Measurements from ENCODE around the gene STXBP3.

Gene STXBP3

DNA sequence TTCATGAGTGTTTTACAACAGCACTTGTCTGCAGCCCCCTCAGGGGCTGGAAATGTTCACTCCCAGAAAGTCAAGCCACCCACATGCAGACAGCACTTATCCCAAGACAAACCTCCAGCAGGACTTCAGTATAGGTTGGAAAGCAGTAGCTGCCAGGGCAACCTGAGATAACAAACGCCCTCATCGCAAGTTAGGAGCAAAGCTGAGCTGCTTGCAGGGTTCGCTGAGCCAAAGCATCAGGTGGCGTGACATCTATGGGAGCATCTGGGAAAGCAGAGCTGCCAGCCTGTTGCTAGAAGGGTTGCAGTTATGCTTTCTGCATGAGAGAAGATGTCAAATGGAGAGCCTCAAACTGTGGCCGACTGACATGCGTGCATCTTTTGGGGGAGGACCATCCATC, 4.2 kb upstream of the STXBP3 start:
- H3K4me3 ChIP-seq (ENCODE audit: low read depth, low read length): no peak overlapping the region
- no peaks in the 10 kb centered on the region for H3K36me3 ChIP-seq (ENCODE audit: control insufficient read depth, insufficient read depth, low read length)
- no peak overlapping the region for H3K27ac ChIP-seq (ENCODE audit: low read depth, low read length)
- no peak overlapping the region for H3K9ac ChIP-seq (ENCODE audit: low read length)
- H3K4me1 ChIP-seq (ENCODE audit: control insufficient read depth, insufficient read depth, low read length): no peaks in the 10 kb centered on the region
- H3K9me3 ChIP-seq (ENCODE audit: control insufficient read depth, insufficient read depth, low read depth, low read length): no peaks in the 10 kb centered on the region
- H3K27me3 ChIP-seq (ENCODE audit: control insufficient read depth, insufficient read depth, low read length): 0 out of 2 replicates have a peak, but pooled peaks cover 2% of the 10 kb centered on the region

DNA sequence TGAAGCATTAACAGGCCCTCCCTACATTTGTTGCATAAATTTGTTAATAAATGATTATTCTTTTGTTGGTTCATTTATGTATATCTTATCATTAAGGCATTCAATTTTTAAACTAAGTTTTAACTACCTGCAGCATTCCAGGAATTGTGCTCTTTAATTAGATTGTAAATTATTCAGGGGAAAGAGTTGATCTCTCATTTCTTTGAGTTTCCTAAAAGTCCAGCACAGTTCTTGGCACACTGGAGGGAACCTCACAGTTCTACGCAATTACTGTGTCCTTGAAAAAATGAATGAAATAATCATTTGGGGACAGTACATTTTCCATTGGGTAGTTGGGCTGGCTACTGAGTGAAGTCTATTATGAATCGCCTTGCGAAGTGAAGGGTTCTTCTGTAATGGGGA, 493 bp upstream of the STXBP3 start:
- Histone ChIP-seq H3K4me1 (ENCODE audit: control insufficient read depth, insufficient read depth, low read length) (no peaks in the 10 kb centered on the region), H3K9ac (ENCODE audit: low read length) (no peak overlapping the region), H3K4me3 (ENCODE audit: low read depth, low read length) (0 out of 2 replicates have a peak overlapping the region, but pooled peaks have one; percentile 6), H3K27me3 (ENCODE audit: control insufficient read depth, insufficient read depth, low read length) (0 out of 2 replicates have a peak, but pooled peaks cover 2% of the 10 kb centered on the region), H3K36me3 (ENCODE audit: control insufficient read depth, insufficient read depth, low read length) (peaks cover 2% of the 10 kb centered on the region; the same call in 1 of the 2 replicates), H3K9me3 (ENCODE audit: control insufficient read depth, insufficient read depth, low read depth, low read length) (no peaks in the 10 kb centered on the region), H3K27ac (ENCODE audit: low read depth, low read length) (no peak overlapping the region)

DNA sequence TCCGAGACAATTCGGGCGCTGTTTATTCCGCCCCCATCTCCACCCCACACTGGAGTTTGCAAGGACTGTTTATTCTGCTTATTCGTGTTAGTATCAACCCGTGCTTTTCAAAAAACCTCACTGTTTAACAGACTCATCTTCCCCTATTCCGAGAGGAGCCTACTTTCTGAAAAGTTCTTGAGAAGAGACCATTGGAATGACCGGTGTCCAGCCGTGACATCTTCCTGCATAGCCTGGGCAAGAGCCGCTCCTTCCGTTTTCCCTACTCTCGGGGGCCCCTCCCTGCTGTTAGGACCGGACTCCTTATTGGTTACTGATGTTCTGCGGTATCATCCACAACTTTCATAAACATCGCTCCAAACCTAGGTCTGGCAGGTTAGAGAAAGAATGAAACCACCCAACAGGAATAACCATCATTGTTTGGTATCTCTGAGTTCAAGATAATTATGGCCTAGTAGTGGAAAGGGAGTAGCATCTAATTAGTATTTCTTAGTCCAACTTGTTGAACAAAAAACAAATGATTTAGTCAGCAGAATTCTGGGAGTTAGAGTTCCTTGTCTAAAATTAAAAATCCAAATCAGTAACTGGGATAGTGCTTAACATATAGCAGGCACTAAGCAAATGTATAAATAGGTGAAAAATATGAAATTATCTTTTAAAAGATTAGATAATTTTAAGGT, 837 bp downstream of the STXBP3 start:
- peak overlapping the region; percentile 86 for H3K4me3 ChIP-seq (ENCODE audit: low read depth, low read length)
- peaks cover 6% of the 10 kb centered on the region; the same call in 1 of the 2 replicates for H3K36me3 ChIP-seq (ENCODE audit: control insufficient read depth, insufficient read depth, low read length)
- H3K9me3 ChIP-seq (ENCODE audit: control insufficient read depth, insufficient read depth, low read depth, low read length): no peaks in the 10 kb centered on the region
- H3K9ac ChIP-seq (ENCODE audit: low read length): peak overlapping the region; percentile 90
- 0 out of 2 replicates have a peak, but pooled peaks cover 2% of the 10 kb centered on the region for H3K27me3 ChIP-seq (ENCODE audit: control insufficient read depth, insufficient read depth, low read length)
- H3K4me1 ChIP-seq (ENCODE audit: control insufficient read depth, insufficient read depth, low read length): no peaks in the 10 kb centered on the region
- peak overlapping the region; percentile 73 for H3K27ac ChIP-seq (ENCODE audit: low read depth, low read length)

DNA sequence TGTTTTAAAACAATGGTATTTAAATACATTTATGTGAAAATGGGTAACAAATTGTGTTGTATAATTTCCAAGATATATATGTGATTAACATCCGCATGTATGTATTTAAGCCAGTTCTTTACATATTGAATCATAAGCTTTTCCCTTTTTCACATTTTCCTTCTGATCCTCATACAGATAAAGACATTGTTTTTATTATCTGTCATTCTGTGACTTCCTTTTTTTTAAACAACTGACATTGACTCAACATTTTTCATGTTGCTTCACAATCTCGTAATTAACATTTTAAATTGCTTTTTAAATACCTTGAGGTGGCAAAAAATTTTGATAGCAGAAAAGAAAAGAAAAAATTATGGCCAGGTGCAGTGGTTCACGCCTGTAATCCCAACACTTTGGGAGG, 1.4 kb downstream of the STXBP3 start:
- Histone ChIP-seq H3K9ac (ENCODE audit: low read length) (no peak overlapping the region), H3K27ac (ENCODE audit: low read depth, low read length) (no peak overlapping the region), H3K9me3 (ENCODE audit: control insufficient read depth, insufficient read depth, low read depth, low read length) (no peaks in the 10 kb centered on the region), H3K36me3 (ENCODE audit: control insufficient read depth, insufficient read depth, low read length) (peaks cover 7% of the 10 kb centered on the region; the same call in 1 of the 2 replicates), H3K4me3 (ENCODE audit: low read depth, low read length) (peak overlapping the region; percentile 86), H3K27me3 (ENCODE audit: control insufficient read depth, insufficient read depth, low read length) (0 out of 2 replicates have a peak, but pooled peaks cover 2% of the 10 kb centered on the region), H3K4me1 (ENCODE audit: control insufficient read depth, insufficient read depth, low read length) (no peaks in the 10 kb centered on the region)

DNA sequence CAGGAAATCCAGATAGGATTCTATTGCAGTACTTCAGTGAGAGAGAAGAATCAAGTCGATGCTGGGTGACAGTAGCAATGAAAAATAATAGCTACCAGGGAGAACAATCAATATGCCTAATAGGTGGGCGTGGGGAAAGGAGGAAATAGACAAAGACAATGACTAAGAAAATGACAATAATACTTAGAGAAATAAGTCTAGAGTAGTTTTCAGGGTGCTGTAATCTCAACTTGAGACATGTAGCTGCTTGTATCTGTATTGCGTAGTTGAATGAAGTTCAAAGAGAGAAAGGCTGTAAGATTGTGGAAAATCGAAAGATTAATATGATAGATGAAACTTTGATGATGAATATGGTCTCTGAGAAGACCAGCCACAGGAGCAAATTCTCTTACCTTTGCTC, 2.6 kb downstream of the STXBP3 start:
- Histone ChIP-seq H3K27me3 (ENCODE audit: control insufficient read depth, insufficient read depth, low read length) (0 out of 2 replicates have a peak, but pooled peaks cover 2% of the 10 kb centered on the region), H3K4me3 (ENCODE audit: low read depth, low read length) (no peak overlapping the region)

DNA sequence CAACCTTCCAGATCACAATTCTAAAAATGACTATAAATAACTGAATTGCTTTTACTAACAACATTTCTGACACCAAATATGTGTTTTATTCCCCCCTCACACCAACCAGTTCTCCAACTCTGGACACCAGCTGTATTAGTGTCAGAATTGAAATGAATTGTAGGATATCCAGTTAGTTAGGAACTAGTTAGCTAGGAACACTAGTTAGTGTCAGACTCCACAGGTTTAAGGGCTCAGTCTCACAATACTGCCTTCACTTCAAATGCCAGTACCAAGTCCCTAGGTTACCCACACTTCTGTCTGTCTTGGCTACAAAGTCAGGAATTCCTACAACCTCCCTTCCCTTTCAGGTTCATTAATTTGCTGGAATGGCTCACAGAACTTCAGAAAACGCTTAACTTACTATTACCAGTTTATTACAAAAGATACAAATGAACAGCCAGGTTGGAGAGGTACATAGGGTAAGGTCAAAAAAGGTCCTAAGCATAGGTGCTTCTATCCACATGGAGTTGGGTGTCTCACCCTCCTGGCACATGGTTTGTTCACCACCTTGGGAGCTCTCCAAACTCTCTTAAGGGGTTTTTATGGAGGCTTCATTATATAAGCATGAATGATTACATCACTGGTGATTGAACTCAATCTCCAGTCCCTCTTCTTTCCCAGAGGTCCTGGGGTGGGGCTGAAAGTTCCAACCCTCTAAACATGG, 4.2 kb downstream of the STXBP3 start:
- no peaks in the 10 kb centered on the region for H3K4me1 ChIP-seq (ENCODE audit: control insufficient read depth, insufficient read depth, low read length)
- 0 out of 2 replicates have a peak, but pooled peaks cover 2% of the 10 kb centered on the region for H3K27me3 ChIP-seq (ENCODE audit: control insufficient read depth, insufficient read depth, low read length)
- peaks cover 18% of the 10 kb centered on the region; the same call in 1 of the 2 replicates for H3K36me3 ChIP-seq (ENCODE audit: control insufficient read depth, insufficient read depth, low read length)
- no peak overlapping the region for H3K4me3 ChIP-seq (ENCODE audit: low read depth, low read length)
- no peak overlapping the region for H3K9ac ChIP-seq (ENCODE audit: low read length)
- no peak overlapping the region for H3K27ac ChIP-seq (ENCODE audit: low read depth, low read length)
- H3K9me3 ChIP-seq (ENCODE audit: control insufficient read depth, insufficient read depth, low read depth, low read length): no peaks in the 10 kb centered on the region

More for the DNA sequence above, 2.6 kb downstream of the STXBP3 start:
- Histone ChIP-seq H3K4me1 (ENCODE audit: control insufficient read depth, insufficient read depth, low read length) (no peaks in the 10 kb centered on the region), H3K9ac (ENCODE audit: low read length) (no peak overlapping the region), H3K9me3 (ENCODE audit: control insufficient read depth, insufficient read depth, low read depth, low read length) (no peaks in the 10 kb centered on the region), H3K27ac (ENCODE audit: low read depth, low read length) (no peak overlapping the region), H3K36me3 (ENCODE audit: control insufficient read depth, insufficient read depth, low read length) (peaks cover 7% of the 10 kb centered on the region; the same call in 1 of the 2 replicates)

DNA sequence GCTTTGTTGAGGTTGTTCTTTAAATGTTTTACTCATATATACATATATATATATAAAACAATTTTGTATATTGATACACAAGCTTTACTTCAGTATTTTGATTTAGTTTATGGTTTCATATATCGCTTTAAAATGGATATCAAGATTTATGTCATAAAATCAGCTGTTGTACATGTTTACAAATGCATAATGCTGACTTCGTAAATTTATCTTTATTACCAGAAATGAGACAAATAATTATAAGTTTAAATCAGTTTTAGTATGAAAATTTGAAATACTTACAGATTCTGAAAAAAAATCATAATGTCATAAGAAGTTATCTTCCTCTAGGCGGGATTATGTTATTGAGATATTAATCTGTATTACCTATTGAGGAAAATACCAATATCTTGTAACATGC, 6.9 kb downstream of the STXBP3 start:
- no peaks in the 10 kb centered on the region for H3K4me1 ChIP-seq (ENCODE audit: control insufficient read depth, insufficient read depth, low read length)
- peaks cover 29% of the 10 kb centered on the region for H3K36me3 ChIP-seq (ENCODE audit: control insufficient read depth, insufficient read depth, low read length)
- no peaks in the 10 kb centered on the region for H3K27me3 ChIP-seq (ENCODE audit: control insufficient read depth, insufficient read depth, low read length)

DNA sequence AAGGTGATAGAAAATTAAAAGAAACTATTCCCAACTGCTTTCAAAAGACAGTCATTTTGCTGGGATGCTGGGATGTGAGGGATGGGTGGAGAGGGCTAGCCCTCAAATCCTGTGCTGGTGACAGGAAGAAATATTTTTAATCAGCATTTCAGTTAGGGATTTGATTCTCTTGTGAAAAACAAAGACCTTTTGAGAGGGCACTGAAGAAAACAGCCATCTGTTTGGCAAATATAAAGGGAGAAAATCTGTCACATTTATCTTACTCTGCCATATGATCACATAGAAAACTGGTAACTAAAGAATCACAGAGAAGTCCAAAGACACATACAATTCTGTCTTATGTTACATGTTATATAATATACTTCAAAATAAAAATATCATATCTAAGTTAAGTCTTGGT, 12.3 kb downstream of the STXBP3 start:
- no peaks in the 10 kb centered on the region for H3K9me3 ChIP-seq (ENCODE audit: control insufficient read depth, insufficient read depth, low read depth, low read length)
- H3K4me1 ChIP-seq (ENCODE audit: control insufficient read depth, insufficient read depth, low read length): no peaks in the 10 kb centered on the region
- no peak overlapping the region for H3K4me3 ChIP-seq (ENCODE audit: low read depth, low read length)
- no peak overlapping the region for H3K27ac ChIP-seq (ENCODE audit: low read depth, low read length)
- H3K36me3 ChIP-seq (ENCODE audit: control insufficient read depth, insufficient read depth, low read length): peaks cover 56% of the 10 kb centered on the region
- no peaks in the 10 kb centered on the region for H3K27me3 ChIP-seq (ENCODE audit: control insufficient read depth, insufficient read depth, low read length)
- no peak overlapping the region for H3K9ac ChIP-seq (ENCODE audit: low read length)

More for the DNA sequence above, 6.9 kb downstream of the STXBP3 start:
- H3K27ac ChIP-seq (ENCODE audit: low read depth, low read length): no peak overlapping the region
- no peak overlapping the region for H3K9ac ChIP-seq (ENCODE audit: low read length)
- no peak overlapping the region for H3K4me3 ChIP-seq (ENCODE audit: low read depth, low read length)
- no peaks in the 10 kb centered on the region for H3K9me3 ChIP-seq (ENCODE audit: control insufficient read depth, insufficient read depth, low read depth, low read length)

DNA sequence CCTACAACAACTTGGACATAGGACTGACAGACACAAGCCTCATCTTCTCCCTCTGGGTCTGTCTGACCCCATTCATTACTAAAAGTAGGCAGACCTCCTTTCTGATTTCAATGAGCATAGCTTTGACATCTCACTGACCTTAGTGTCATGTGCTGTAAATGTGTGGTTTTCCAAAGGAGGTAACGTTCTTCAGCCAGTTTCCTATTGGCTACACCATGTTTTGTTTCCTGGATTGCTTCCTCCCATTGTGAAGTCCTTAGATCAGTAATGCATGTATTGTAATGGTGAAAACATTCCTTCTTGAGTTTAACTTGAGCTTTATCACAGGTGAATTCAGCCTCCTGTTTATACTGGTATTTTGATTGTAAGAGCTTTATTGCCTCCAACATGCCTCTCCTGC, 20.6 kb downstream of the STXBP3 start:
- Histone ChIP-seq H3K36me3 (ENCODE audit: control insufficient read depth, insufficient read depth, low read length) (peaks cover 24% of the 10 kb centered on the region), H3K27me3 (ENCODE audit: control insufficient read depth, insufficient read depth, low read length) (no peaks in the 10 kb centered on the region)

DNA sequence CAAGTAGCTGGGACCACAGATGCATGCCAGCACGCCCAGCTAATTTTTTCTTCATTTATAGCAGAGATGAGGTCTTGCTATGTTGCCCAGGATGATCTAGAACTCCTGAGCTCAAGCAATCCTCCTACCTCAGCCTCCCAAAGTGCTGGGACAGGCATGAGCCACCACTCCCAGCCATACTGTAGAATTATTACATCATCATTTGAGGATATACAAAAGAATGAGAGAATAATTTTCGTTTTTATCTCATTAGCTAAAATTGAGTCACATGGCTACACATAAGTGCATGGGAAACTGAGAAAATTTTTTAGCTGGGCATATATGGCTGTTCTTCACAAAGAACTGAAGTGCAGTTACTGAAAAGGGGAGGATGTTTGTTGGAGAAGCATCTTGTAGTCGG, 21.2 kb downstream of the STXBP3 start:
- Histone ChIP-seq H3K27ac (ENCODE audit: low read depth, low read length) (no peak overlapping the region), H3K9ac (ENCODE audit: low read length) (no peak overlapping the region), H3K27me3 (ENCODE audit: control insufficient read depth, insufficient read depth, low read length) (no peaks in the 10 kb centered on the region), H3K4me3 (ENCODE audit: low read depth, low read length) (no peak overlapping the region), H3K9me3 (ENCODE audit: control insufficient read depth, insufficient read depth, low read depth, low read length) (no peaks in the 10 kb centered on the region), H3K4me1 (ENCODE audit: control insufficient read depth, insufficient read depth, low read length) (no peaks in the 10 kb centered on the region), H3K36me3 (ENCODE audit: control insufficient read depth, insufficient read depth, low read length) (peaks cover 23% of the 10 kb centered on the region)

More for the DNA sequence above, 20.6 kb downstream of the STXBP3 start:
- Histone ChIP-seq H3K4me3 (ENCODE audit: low read depth, low read length) (no peak overlapping the region), H3K4me1 (ENCODE audit: control insufficient read depth, insufficient read depth, low read length) (no peaks in the 10 kb centered on the region), H3K27ac (ENCODE audit: low read depth, low read length) (no peak overlapping the region), H3K9ac (ENCODE audit: low read length) (no peak overlapping the region), H3K9me3 (ENCODE audit: control insufficient read depth, insufficient read depth, low read depth, low read length) (no peaks in the 10 kb centered on the region)

DNA sequence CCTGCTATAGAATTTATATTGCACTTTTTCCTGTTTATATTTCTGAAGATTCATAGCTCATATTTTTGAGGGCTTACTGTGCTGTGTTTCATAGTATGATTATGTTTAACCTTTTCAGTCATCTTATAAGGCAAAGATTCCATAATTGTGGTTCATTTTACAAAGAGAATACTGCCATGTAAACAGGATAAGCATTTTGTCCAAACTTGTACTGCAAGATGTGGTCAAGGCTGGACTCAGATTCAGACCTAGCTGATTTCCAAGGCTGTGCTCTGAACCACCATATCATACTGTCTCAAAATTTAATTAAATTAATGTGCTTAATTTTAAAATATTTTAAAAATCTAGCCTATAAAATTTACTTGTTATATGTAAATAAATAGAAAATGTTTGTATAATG, 31.4 kb downstream of the STXBP3 start:
- no peak overlapping the region for H3K27ac ChIP-seq (ENCODE audit: low read depth, low read length)
- no peaks in the 10 kb centered on the region for H3K4me1 ChIP-seq (ENCODE audit: control insufficient read depth, insufficient read depth, low read length)
- no peaks in the 10 kb centered on the region for H3K27me3 ChIP-seq (ENCODE audit: control insufficient read depth, insufficient read depth, low read length)
- no peaks in the 10 kb centered on the region for H3K9me3 ChIP-seq (ENCODE audit: control insufficient read depth, insufficient read depth, low read depth, low read length)
- peaks cover 66% of the 10 kb centered on the region for H3K36me3 ChIP-seq (ENCODE audit: control insufficient read depth, insufficient read depth, low read length)
- H3K4me3 ChIP-seq (ENCODE audit: low read depth, low read length): no peak overlapping the region
- H3K9ac ChIP-seq (ENCODE audit: low read length): no peak overlapping the region

All from HUES6 (cell line).